HepG2 (cell line): Measurements from ENCODE around the gene DDX46. TPM values are rescaled to one million over a fixed set of nuclear protein-coding genes. Genes with fewer than 3 reads are reported as not detected.

Experiments
- GABPB1 ChIP-seq: IDR thresholded peaks from 2 replicates; pipeline ENCODE4 v1.6.1; 2016; ENCODE audit warnings: mild to moderate bottlenecking, missing genetic modification reagents, moderate library complexity, missing compliant biosample characterization
- IKZF1 ChIP-seq: fragments of 450-650 bp; IDR thresholded peaks from 2 replicates; pipeline ENCODE4 v1.7.1; 2016
- SP1 ChIP-seq, 2 experiments: fragments of 450-650 bp in 1 of 2; sonication (generic) in 1 of 2; formaldehyde crosslinking in 1 of 2; IDR thresholded peaks; 2 replicates each; pipeline versions ENCODE4 v1.4.0 to v1.6.1; 2016 to 2020; ENCODE audit warnings: missing genetic modification reagents in 1 of 2
- ZNF562 ChIP-seq: sonication (generic); formaldehyde crosslinking; IDR thresholded peaks from 2 replicates; pipeline ENCODE4 v1.8.0; 2022; ENCODE audit warnings: missing genetic modification reagents, borderline replicate concordance
- ZNF607 ChIP-seq: sonication (generic); formaldehyde crosslinking; IDR thresholded peaks from 2 replicates; pipeline ENCODE4 v1.5.1; 2020; ENCODE audit warnings: missing genetic modification reagents, mild to moderate bottlenecking, borderline replicate concordance
- ZNF629 ChIP-seq: sonication (generic); formaldehyde crosslinking; conservative IDR thresholded peaks from 2 replicates; pipeline ENCODE4 v1.5.0; 2020; ENCODE audit warnings: missing genetic modification reagents
- ZNF652 ChIP-seq: IDR thresholded peaks from 2 replicates; pipeline ENCODE4 v1.6.1; 2016; ENCODE audit warnings: low read depth, borderline replicate concordance
- polyA plus RNA-seq, 8 experiments: library from polyadenylated mRNA; depleted of rRNA in 3 of 8; stranded (reverse) in 7 of 8; unstranded in 1 of 8; fragments of >200 nt; fragmentation: Illumina TruSeq in 4 of 8; extraction: Trizol in 4 of 8; gene quantifications; 2 replicates each; pipeline versions ENCODE4 v1.2.1 to v1.2.3, GENCODE V29; 2011 to 2016; ENCODE audit warnings: low read depth in 4 of 8, missing spikeins in 1 of 8, mixed read lengths in 1 of 8; ENCODE audit not compliant: insufficient read depth in 1 of 8
- total RNA-seq, 5 experiments: library from RNA; depleted of rRNA; stranded (reverse); fragments of >200 nt; fragmentation: Illumina TruSeq; extraction: Trizol; gene quantifications; 2 replicates each; pipeline ENCODE4 v1.2.3, GENCODE V29; 2016; ENCODE audit warnings: low read depth in 1 of 5
- TF ChIP-seq, protein P1 (sequence below): IDR thresholded peaks from 2 replicates; pipeline ENCODE4 v1.6.1; 2016
- TF ChIP-seq, protein P2 (sequence below): sonication (generic); formaldehyde crosslinking; conservative IDR thresholded peaks from 2 replicates; pipeline ENCODE4 v1.4.0; 2020; ENCODE audit warnings: missing genetic modification reagents
- TF ChIP-seq, protein P3 (sequence below): sonication (generic); formaldehyde crosslinking; IDR thresholded peaks from 2 replicates; pipeline ENCODE4 v1.4.0; 2020; ENCODE audit warnings: mild to moderate bottlenecking, missing genetic modification reagents
- TF ChIP-seq, protein P4 (sequence below): sonication (generic); formaldehyde crosslinking; IDR thresholded peaks from 2 replicates; pipeline ENCODE4 v1.4.0; 2020; ENCODE audit warnings: missing genetic modification reagents
- TF ChIP-seq, protein P5 (sequence below): sonication (generic); formaldehyde crosslinking; IDR thresholded peaks from 2 replicates; pipeline ENCODE4 v1.5.1; 2020; ENCODE audit warnings: mild to moderate bottlenecking, missing genetic modification reagents

Gene DDX46
- total and polyA plus RNA-seq, 2 of the 13 experiments (the other 11 are each of a cell fraction or from before 2014, with no cell fraction given), result 27.3 to 59.3 TPM

DNA sequence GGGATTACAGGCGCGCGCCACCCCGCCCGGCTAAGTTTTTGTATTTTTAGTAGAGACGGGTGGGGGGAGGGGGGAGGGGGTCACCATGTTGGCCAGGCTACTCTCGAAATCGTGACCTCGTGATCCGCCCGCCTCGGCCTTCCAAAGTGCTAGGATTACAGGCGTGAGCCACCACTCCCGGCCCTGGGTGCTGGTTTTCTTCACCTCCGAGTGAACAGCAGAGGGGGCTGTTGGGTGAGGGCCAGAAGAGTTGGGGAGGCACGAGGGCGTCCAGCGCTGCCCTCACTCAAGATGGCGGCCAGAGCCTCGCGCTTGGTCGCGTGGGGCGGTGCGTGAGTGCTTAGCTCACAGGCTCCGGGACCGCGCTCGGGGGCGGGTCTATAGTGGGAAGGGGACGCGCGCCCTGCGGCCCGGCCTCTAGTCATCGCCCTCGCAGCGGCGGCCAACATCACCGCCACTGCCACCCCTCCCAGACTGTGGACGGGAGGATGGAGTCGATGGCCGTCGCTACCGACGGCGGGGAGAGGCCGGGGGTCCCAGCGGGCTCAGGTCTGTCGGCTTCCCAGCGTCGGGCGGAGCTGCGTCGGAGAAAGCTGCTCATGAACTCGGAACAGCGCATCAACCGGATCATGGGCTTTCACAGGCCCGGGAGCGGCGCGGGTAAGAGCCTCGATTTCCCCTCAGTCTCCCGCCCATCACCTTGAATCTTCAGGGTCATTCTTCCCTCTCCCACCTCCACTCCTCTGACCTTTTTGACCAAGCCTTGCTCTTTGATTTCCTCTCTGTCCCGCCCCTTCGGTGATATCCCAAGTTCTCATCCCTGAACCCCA, 20.2 kb upstream of the DDX46 start, which contains the start of gene CAMLG (continued):
- TF ChIP-seq, protein P1, sequence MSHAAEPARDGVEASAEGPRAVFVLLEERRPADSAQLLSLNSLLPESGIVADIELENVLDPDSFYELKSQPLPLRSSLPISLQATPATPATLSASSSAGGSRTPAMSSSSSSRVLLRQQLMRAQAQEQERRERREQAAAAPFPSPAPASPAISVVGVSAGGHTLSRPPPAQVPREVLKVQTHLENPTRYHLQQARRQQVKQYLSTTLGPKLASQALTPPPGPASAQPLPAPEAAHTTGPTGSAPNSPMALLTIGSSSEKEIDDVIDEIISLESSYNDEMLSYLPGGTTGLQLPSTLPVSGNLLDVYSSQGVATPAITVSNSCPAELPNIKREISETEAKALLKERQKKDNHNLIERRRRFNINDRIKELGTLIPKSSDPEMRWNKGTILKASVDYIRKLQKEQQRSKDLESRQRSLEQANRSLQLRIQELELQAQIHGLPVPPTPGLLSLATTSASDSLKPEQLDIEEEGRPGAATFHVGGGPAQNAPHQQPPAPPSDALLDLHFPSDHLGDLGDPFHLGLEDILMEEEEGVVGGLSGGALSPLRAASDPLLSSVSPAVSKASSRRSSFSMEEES (CRISPR knock-in tag), result peak; percentile 94
- TF ChIP-seq, protein P2, sequence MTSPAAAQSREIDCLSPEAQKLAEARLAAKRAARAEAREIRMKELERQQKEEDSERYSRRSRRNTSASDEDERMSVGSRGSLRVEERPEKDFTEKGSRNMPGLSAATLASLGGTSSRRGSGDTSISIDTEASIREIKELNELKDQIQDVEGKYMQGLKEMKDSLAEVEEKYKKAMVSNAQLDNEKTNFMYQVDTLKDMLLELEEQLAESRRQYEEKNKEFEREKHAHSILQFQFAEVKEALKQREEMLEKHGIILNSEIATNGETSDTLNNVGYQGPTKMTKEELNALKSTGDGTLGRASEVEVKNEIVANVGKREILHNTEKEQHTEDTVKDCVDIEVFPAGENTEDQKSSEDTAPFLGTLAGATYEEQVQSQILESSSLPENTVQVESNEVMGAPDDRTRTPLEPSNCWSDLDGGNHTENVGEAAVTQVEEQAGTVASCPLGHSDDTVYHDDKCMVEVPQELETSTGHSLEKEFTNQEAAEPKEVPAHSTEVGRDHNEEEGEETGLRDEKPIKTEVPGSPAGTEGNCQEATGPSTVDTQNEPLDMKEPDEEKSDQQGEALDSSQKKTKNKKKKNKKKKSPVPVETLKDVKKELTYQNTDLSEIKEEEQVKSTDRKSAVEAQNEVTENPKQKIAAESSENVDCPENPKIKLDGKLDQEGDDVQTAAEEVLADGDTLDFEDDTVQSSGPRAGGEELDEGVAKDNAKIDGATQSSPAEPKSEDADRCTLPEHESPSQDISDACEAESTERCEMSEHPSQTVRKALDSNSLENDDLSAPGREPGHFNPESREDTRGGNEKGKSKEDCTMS (CRISPR knock-in tag), result no peak
- TF ChIP-seq, protein P3, sequence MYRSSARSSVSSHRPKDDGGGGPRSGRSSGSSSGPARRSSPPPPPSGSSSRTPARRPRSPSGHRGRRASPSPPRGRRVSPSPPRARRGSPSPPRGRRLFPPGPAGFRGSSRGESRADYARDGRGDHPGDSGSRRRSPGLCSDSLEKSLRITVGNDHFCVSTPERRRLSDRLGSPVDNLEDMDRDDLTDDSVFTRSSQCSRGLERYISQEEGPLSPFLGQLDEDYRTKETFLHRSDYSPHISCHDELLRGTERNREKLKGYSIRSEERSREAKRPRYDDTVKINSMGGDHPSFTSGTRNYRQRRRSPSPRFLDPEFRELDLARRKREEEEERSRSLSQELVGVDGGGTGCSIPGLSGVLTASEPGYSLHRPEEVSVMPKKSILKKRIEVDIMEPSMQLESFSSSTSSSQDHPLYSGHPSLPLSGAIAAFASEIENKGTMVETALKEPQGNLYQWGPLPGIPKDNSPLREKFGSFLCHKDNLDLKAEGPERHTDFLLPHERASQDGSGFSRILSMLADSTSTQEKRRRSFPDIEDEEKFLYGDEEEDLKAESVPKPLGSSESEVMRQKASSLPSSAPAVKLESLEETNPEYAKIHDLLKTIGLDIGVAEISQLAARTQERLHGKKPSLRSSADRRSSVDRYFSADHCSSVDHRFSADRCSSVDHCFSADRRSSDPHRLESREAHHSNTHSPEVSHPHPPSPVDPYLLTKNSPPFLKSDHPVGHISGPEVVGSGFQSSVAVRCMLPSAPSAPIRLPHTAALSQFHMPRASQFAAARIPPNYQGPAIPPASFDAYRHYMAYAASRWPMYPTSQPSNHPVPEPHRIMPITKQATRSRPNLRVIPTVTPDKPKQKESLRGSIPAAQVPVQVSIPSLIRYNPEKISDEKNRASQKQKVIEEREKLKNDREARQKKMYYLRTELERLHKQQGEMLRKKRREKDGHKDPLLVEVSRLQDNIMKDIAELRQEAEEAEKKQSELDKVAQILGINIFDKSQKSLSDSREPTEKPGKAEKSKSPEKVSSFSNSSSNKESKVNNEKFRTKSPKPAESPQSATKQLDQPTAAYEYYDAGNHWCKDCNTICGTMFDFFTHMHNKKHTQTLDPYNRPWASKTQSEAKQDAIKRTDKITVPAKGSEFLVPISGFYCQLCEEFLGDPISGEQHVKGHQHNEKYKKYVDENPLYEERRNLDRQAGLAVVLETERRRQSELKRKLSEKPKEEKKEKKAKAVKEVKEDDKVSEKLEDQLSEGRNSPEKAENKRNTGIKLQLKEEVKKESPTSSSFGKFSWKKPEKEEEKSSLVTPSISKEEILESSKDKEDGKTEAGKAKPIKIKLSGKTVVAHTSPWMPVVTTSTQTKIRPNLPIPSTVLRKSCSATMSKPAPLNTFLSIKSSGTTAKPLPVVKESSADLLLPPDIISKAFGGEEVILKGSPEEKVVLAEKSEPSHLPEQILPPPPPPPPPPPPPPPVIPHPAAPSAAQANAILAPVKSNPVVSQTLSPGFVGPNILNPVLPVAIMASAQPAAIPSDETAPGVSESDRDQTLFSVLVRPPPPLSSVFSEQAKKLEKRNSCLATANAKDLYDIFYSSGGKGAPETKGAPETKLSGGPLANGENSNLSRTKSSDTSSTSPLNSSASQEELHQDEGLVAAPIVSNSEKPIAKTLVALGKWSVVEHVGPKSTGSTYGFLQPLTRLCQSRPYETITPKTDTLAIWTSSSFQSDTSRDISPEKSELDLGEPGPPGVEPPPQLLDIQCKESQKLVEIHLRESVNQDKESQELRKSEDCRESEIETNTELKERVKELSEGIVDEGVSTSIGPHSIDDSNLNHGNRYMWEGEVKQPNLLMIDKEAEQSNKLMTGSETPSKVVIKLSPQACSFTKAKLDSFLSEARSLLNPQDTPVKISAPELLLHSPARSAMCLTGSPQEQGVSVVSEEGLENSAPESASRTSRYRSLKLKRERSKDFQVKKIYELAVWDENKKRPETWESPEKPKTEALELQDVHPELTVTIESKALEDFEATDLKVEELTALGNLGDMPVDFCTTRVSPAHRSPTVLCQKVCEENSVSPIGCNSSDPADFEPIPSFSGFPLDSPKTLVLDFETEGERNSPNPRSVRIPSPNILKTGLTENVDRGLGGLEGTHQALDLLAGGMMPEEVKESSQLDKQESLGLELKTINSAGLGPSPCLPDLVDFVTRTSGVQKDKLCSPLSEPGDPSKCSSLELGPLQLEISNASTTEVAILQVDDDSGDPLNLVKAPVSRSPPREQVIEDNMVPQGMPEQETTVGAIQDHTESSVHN (CRISPR knock-in tag), result peak; percentile 61; the same call in 1 of the 2 replicates
- TF ChIP-seq ZNF562 (CRISPR knock-in tag) (no peak), IKZF1 (no peak), ZNF629 (CRISPR knock-in tag) (peak; percentile 67), ZNF652 (no peak), GABPB1 (CRISPR knock-in tag) (peak; percentile 95), ZNF607 (CRISPR knock-in tag) (peak; percentile 95), SP1 (IDR thresholded peaks at IDR 0.05) (no peak), SP1 (CRISPR knock-in tag; IDR thresholded peaks at IDR 0.05) (peak; percentile 93)
- TF ChIP-seq, protein P4, sequence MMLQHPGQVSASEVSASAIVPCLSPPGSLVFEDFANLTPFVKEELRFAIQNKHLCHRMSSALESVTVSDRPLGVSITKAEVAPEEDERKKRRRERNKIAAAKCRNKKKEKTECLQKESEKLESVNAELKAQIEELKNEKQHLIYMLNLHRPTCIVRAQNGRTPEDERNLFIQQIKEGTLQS, result peak; percentile 66
- TF ChIP-seq, protein P5, sequence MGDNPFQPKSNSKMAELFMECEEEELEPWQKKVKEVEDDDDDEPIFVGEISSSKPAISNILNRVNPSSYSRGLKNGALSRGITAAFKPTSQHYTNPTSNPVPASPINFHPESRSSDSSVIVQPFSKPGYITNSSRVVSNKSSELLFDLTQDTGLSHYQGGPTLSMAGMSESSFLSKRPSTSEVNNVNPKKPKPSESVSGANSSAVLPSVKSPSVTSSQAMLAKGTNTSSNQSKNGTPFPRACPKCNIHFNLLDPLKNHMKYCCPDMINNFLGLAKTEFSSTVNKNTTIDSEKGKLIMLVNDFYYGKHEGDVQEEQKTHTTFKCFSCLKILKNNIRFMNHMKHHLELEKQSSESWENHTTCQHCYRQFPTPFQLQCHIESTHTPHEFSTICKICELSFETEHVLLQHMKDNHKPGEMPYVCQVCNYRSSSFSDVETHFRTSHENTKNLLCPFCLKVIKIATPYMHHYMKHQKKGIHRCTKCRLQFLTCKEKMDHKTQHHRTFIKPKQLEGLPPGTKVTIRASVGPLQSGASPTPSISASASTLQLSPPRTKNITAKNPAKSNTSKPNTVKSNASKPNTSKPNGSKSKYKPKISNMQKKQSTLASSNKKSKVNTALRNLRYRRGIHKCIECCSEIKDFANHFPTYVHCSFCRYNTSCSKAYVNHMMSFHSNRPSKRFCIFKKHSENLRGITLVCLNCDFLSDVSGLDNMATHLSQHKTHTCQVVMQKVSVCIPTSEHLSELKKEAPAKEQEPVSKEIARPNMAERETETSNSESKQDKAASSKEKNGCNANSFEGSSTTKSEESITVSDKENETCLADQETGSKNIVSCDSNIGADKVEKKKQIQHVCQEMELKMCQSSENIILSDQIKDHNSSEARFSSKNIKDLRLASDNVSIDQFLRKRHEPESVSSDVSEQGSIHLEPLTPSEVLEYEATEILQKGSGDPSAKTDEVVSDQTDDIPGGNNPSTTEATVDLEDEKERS (CRISPR knock-in tag), result peak; percentile 80
